ENCODE measurements around the gene PRRT1.

GRCh38 chr6:32196682-32197616 is 45.2 kb upstream of the PRRT1 start:
- TF ChIP-seq CTCF (IDR thresholded peaks at IDR 0.05) (no peak), POLR2AphosphoS5 (IDR thresholded peaks at IDR 0.05) (no peak)

All from upper lobe of left lung (tissue), 4 donors.